ENCODE data around the gene WDFY3.

Gene WDFY3

DNA sequence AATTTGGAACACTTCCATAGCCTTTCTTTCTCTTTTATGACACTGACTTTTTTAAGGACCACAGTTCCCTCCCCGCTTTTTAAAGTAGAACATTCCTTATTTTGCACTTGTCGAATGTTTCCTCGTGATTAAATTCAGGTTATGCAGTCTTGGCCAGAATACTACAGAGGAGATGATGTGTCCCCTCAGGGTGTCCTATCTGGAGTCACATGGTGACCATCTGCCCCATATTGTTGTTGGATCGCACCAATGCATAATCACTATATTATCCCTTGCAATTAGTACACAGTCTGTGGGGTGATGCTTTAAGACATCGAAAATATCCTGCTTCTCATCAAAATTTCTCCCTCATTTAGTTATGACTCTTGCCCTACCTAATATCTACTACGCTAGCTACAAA is 27.4 kb downstream of the WDFY3 start:
- ChIA-PET CTCF (no interaction called here), POLR2A (no interaction called here)
- TF ChIP-seq, protein P1, sequence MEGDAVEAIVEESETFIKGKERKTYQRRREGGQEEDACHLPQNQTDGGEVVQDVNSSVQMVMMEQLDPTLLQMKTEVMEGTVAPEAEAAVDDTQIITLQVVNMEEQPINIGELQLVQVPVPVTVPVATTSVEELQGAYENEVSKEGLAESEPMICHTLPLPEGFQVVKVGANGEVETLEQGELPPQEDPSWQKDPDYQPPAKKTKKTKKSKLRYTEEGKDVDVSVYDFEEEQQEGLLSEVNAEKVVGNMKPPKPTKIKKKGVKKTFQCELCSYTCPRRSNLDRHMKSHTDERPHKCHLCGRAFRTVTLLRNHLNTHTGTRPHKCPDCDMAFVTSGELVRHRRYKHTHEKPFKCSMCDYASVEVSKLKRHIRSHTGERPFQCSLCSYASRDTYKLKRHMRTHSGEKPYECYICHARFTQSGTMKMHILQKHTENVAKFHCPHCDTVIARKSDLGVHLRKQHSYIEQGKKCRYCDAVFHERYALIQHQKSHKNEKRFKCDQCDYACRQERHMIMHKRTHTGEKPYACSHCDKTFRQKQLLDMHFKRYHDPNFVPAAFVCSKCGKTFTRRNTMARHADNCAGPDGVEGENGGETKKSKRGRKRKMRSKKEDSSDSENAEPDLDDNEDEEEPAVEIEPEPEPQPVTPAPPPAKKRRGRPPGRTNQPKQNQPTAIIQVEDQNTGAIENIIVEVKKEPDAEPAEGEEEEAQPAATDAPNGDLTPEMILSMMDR (IDR thresholded peaks at IDR 0.05; ENCODE audit: control extremely low read depth, extremely low read depth, low read depth, missing control alignments): no peak
- no peak for DNase-seq (ENCODE audit: extremely low spot score)

GRCh38 chr4:84938316-84938715 is 28.2 kb downstream of the WDFY3 start:
- CTCF ChIA-PET: no interaction called here
- DNase-seq (ENCODE audit: extremely low spot score): no peak
- POLR2A ChIA-PET: no interaction called here
- TF ChIP-seq, protein P1 (IDR thresholded peaks at IDR 0.05; ENCODE audit: control extremely low read depth, extremely low read depth, low read depth, missing control alignments): no peak

DNA sequence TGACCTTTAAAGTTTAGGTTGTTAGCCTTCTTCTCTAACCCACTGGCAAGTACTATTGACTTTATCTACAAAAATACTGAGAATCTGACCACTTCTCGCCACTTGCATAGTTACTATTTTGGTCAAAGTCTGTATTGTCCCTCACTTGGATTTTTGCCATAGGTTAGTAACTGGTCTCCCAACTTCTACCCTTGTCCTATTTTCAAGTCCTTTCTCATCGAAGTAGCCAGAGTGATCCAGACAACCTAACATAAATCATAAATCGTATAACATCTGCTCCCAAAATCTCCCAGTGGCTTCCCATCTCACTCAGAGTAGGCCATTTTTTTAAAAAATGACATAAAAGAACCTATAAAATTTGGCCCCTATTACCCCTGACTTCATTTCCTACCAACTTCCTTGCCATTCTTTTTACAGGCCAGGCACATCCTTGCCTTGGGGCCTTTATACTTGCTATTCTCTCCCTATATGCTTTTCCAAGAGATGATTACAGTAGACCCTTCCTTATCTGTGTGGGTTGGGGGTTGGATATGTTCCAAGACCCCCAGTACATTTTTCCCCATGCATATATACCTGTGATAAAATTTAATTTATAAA is 29.0 kb downstream of the WDFY3 start:
- no peak for DNase-seq (ENCODE audit: extremely low spot score)
- ChIA-PET CTCF (no interaction called here), POLR2A (no interaction called here)
- TF ChIP-seq, protein P1 (IDR thresholded peaks at IDR 0.05; ENCODE audit: control extremely low read depth, extremely low read depth, low read depth, missing control alignments): no peak

GRCh38 chr4:84936123-84936522 is 30.4 kb downstream of the WDFY3 start:
- CTCF ChIA-PET: interaction anchor here (0.9 kb wide), 1 partner anchor 21 kb away, joined by 3 read pairs; no protein-coding TSS in a partner anchor
- POLR2A ChIA-PET: no interaction called here
- DNase-seq (ENCODE audit: extremely low spot score): no peak
- TF ChIP-seq, protein P1 (IDR thresholded peaks at IDR 0.05; ENCODE audit: control extremely low read depth, extremely low read depth, low read depth, missing control alignments): no peak

DNA sequence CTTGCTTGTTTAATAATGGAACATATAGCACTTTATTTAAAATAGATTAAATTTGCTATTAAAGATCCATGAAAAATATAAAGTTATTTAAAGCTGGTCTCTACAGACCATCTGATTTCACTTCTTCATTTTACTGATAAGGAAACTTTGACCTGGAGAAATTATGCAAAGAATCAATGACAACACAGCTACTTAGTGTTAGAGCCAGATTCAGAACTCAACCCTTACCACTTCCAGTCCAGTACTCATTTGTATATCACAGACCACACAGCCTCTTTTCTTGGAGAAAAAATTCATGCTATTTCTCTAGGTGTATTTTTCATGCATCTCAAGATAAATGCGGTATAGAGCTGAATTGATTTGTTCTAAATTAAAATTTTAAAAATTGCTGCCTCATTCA is 34.0 kb downstream of the WDFY3 start:
- POLR2A ChIA-PET: no interaction called here
- DNase-seq (ENCODE audit: extremely low spot score): no peak
- CTCF ChIA-PET: interaction anchor here (1.5 kb wide), 1 partner anchor 196 kb away, joined by 3 read pairs; no protein-coding TSS in a partner anchor
- TF ChIP-seq, protein P1 (IDR thresholded peaks at IDR 0.05; ENCODE audit: control extremely low read depth, extremely low read depth, low read depth, missing control alignments): no peak

DNA sequence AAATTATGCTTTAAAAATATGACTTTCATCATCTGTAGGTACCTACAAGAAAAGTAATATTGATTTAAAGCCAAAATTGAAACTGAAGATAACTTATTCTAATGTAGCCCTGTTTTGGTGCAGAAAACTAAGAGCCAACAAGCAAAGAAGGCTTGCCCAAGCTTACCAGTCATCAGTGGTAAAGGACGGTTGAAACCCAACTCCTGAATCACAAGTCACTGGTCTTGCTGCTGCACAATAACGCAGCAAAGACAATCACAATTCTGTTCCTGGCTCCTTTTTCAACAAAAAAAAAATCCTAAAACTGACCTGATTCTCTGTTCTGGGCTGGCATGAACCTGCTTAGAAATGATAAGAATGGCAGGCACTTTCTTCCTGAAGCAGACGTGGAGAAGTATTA is 34.5 kb downstream of the WDFY3 start:
- DNase-seq (ENCODE audit: extremely low spot score): no peak
- ChIA-PET POLR2A (no interaction called here), CTCF (interaction anchor here (1.5 kb wide), 1 partner anchor 195 kb away, joined by 3 read pairs; no protein-coding TSS in a partner anchor)
- TF ChIP-seq, protein P1 (IDR thresholded peaks at IDR 0.05; ENCODE audit: control extremely low read depth, extremely low read depth, low read depth, missing control alignments): no peak
